Hematopoietic multipotent progenitor cell (in vitro differentiated cells): ENCODE data around the gene PFKFB1. TPM values are rescaled to one million over a fixed set of nuclear protein-coding genes. Genes with fewer than 3 reads are reported as not detected.
A peak's percentile ranks its signal among the peaks of the same experiment; 100 is the strongest.

Experiments used
- DNase-seq, 3 donors: peaks; one replicate each; pipeline ENCODE4 v3.0.0-alpha.2; 2011 to 2015; ENCODE audit warnings: low read depth in 2 of 3, low spot score in 2 of 3
- small RNA-seq: library from RNA; depleted of rRNA; stranded (forward); fragments of <200 nt; gene quantifications from one replicate; pipeline ENCODE3, GENCODE V24; 2012
- total RNA-seq: library from RNA; depleted of rRNA; stranded (reverse); fragments of >200 nt; gene quantifications from one replicate; pipeline ENCODE4 v1.2.3, GENCODE V29; 2012

PFKFB1 gene
- total RNA-seq, 1 donor, result 0.27 TPM

- no peak for DNase-seq
Observed at GRCh38 chrX:54928876-54929275, 65.1 kb downstream of the PFKFB1 start.

GRCh38 chrX:54926978-54927377 lies 67.0 kb downstream of the PFKFB1 start:
- DNase-seq, result no peak

GRCh38 chrX:54923376-54923775 lies 70.6 kb downstream of the PFKFB1 start:
- no peak for DNase-seq

- DNase-seq, result no peak
Observed at GRCh38 chrX:54922547-54922946, 71.4 kb downstream of the PFKFB1 start.

GRCh38 chrX:54921427-54922021 lies 72.5 kb downstream of the PFKFB1 start:
- DNase-seq, result peak; percentile 10 to 92 (median 81)

- DNase-seq, result peak in 2 of 3 donors; percentile 31 to 32
Observed at GRCh38 chrX:54920610-54921426, 73.2 kb downstream of the PFKFB1 start, which contains the start of gene TRO. TSS of gene TRO (plus strand) at chrX:54920824. CDS start at chrX:54922247, 1,423 bp downstream.

- DNase-seq, result no peak
Observed at GRCh38 chrX:54909941-54910340, 84.0 kb downstream of the PFKFB1 start.

- no peak for DNase-seq
Observed at GRCh38 chrX:54894159-54894558, 99.8 kb downstream of the PFKFB1 start.

- peak; percentile 6 to 67 (median 22) for DNase-seq
Observed at GRCh38 chrX:54891573-54891972, 102.4 kb downstream of the PFKFB1 start.

- no peak for DNase-seq
Observed at GRCh38 chrX:54885740-54886139, 108.2 kb downstream of the PFKFB1 start.

Small RNAs within 50 kb of the gene (small RNA-seq; reads per million reads assigned to genes)
- gene RF00614, result not detected

Other genes starting within 250 kb of the PFKFB1 start
- gene ITIH6, start 195.9 kb downstream of the PFKFB1 start, total RNA-seq, result not detected
- gene MAGED2, start 186.4 kb downstream of the PFKFB1 start, total RNA-seq, result 109 TPM
- gene TRO, start 73.4 kb downstream of the PFKFB1 start, total RNA-seq, result 38.8 TPM
- 10.0 TPM for gene APEX2, start 6.2 kb upstream of the PFKFB1 start, total RNA-seq
- 4.6 TPM for gene ALAS2, start 36.8 kb upstream of the PFKFB1 start, total RNA-seq
- not detected for gene PAGE2B, start 80.8 kb upstream of the PFKFB1 start, total RNA-seq
- gene PAGE2, start 94.8 kb upstream of the PFKFB1 start, total RNA-seq, result not detected
- gene PAGE5, start 226.2 kb upstream of the PFKFB1 start, total RNA-seq, result not detected